ENCODE results near the gene IL1RAPL2.
"Not testable (repeated sequence)": the region's sequence is repeated elsewhere in the genome, so short reads cannot be mapped to it uniquely, and the experiment has no call there.

Gene IL1RAPL2

GRCh38 chrX:104565791-104566680 is at the start of gene IL1RAPL2:
IL1RAPL2 (plus strand) TSS chrX:104566199.
- no peak for DNase-seq (ENCODE audit: low read depth in 2 of 2)

- no peak for DNase-seq (ENCODE audit: low read depth in 2 of 2)
Observed at GRCh38 chrX:104522386-104522785, 43.6 kb upstream of the IL1RAPL2 start.

- DNase-seq (ENCODE audit: low read depth in 2 of 2), result no peak
Observed at GRCh38 chrX:104523858-104524257, 42.1 kb upstream of the IL1RAPL2 start.

- no peak for DNase-seq (ENCODE audit: low read depth in 2 of 2)
Observed at GRCh38 chrX:104539081-104539480, 26.9 kb upstream of the IL1RAPL2 start.

- DNase-seq (ENCODE audit: low read depth in 2 of 2), result not testable (repeated sequence)
Observed at GRCh38 chrX:104542447-104542846, 23.6 kb upstream of the IL1RAPL2 start.

GRCh38 chrX:104564335-104564734 is 1.7 kb upstream of the IL1RAPL2 start:
- no peak for DNase-seq (ENCODE audit: low read depth in 2 of 2)

- DNase-seq (ENCODE audit: low read depth in 2 of 2), result no peak
Observed at GRCh38 chrX:104564921-104565703, 887 bp upstream of the IL1RAPL2 start.

- DNase-seq (ENCODE audit: low read depth in 2 of 2), result no peak
Observed at GRCh38 chrX:104566681-104567501, 892 bp downstream of the IL1RAPL2 start.

GRCh38 chrX:104567506-104567905 is 1.5 kb downstream of the IL1RAPL2 start:
- no peak for DNase-seq (ENCODE audit: low read depth in 2 of 2)

GRCh38 chrX:104568304-104568915 is 2.4 kb downstream of the IL1RAPL2 start:
- no peak for DNase-seq (ENCODE audit: low read depth in 2 of 2)

GRCh38 chrX:104618106-104618895 is 52.3 kb downstream of the IL1RAPL2 start:
- no peak for DNase-seq (ENCODE audit: low read depth in 2 of 2)

- DNase-seq (ENCODE audit: low read depth in 2 of 2), result no peak
Observed at GRCh38 chrX:104621781-104622180, 55.8 kb downstream of the IL1RAPL2 start.

- DNase-seq (ENCODE audit: low read depth in 2 of 2), result no peak
Observed at GRCh38 chrX:104641176-104641575, 75.2 kb downstream of the IL1RAPL2 start.

GRCh38 chrX:104647084-104647483 is 81.1 kb downstream of the IL1RAPL2 start:
- DNase-seq (ENCODE audit: low read depth in 2 of 2), result no peak

- DNase-seq (ENCODE audit: low read depth in 2 of 2), result no peak
Observed at GRCh38 chrX:104659005-104659744, 93.2 kb downstream of the IL1RAPL2 start.

- no peak for DNase-seq (ENCODE audit: low read depth in 2 of 2)
Observed at GRCh38 chrX:104660092-104660491, 94.1 kb downstream of the IL1RAPL2 start.

GRCh38 chrX:104662694-104663093 is 96.7 kb downstream of the IL1RAPL2 start:
- no peak for DNase-seq (ENCODE audit: low read depth in 2 of 2)

GRCh38 chrX:104665691-104666090 is 99.7 kb downstream of the IL1RAPL2 start:
- no peak for DNase-seq (ENCODE audit: low read depth in 2 of 2)

- DNase-seq (ENCODE audit: low read depth in 2 of 2), result no peak
Observed at GRCh38 chrX:104668550-104668949, 102.6 kb downstream of the IL1RAPL2 start.

- DNase-seq (ENCODE audit: low read depth in 2 of 2), result no peak
Observed at GRCh38 chrX:104669063-104669462, 103.1 kb downstream of the IL1RAPL2 start.
